SHP77 treated with DMSO at 0.1 percent for 48 hours (cell line): ENCODE measurements around the gene SHF.

ENCODE experiments used
- DNase-seq: peaks from one replicate; lab custom pipeline; 2025; lab: John Stamatoyannopoulos, UW

Gene SHF

DNA sequence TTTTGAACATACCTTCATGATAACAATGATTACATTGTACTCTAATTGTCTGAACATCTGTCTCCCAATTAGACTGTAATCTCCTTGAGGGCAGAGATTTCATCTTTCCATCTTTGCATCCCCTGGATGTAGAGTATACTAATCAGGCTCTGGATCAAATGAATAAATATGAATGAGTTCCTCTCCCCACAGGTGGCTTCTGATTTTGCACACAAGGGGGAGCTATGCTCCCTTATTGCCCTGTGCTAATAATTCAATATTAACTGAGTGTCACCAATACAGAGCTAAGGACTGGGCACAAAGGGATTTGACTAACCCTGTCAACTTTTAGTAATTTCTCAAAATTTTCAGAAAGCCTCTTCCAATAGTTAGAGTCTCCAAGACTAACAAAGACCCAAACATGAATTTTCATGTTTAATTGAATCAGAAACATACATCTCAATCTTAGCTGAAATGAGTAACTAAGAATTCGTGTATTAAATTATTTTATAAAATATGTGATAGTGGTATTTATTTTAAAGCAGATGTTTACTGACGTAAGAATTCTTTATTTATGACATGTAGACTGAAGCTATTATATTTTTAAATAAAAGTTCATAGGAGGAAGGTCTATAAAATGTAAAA, 61.1 kb downstream of the SHF start:
- no peak for DNase-seq

DNA sequence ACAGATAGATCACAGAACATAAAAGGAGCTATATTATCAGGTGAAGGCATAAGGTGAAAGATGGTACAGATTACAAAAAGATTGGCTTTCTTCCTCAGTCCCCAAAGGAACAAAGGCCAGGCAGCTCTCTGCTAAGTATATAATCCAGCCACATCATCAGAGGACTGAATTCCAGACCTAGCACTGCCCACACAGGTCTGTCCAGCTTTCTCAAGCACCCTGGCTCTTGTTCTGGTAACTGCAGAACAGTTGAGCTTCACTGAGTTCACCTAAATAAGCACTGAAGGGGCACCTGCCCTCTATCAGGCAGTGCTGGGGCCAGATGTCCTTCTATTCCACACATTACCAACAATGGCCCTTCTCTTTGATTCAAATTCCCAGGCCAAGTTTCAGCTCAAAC, 64.4 kb downstream of the SHF start:
- DNase-seq, result no peak

DNA sequence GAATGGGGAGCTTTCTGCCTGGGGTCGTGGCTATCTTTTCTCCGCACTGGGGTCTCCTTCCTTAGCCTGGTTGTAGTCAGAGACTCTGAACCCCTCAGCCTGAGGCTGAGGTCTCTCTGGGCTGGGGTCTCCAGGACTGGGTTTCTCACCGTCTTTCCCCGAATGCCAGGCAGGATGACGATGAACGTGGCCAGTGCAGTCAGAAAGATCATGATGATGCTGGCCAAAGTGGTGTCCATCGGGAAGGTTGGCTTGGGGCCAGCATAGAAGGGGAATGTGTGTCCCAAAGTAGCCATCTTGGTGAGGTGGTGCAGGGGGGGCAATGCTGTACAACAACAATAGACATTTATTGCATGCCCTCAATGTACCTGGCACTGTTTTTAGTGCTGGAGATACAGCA, 65.0 kb downstream of the SHF start:
- DNase-seq, result no peak

DNA sequence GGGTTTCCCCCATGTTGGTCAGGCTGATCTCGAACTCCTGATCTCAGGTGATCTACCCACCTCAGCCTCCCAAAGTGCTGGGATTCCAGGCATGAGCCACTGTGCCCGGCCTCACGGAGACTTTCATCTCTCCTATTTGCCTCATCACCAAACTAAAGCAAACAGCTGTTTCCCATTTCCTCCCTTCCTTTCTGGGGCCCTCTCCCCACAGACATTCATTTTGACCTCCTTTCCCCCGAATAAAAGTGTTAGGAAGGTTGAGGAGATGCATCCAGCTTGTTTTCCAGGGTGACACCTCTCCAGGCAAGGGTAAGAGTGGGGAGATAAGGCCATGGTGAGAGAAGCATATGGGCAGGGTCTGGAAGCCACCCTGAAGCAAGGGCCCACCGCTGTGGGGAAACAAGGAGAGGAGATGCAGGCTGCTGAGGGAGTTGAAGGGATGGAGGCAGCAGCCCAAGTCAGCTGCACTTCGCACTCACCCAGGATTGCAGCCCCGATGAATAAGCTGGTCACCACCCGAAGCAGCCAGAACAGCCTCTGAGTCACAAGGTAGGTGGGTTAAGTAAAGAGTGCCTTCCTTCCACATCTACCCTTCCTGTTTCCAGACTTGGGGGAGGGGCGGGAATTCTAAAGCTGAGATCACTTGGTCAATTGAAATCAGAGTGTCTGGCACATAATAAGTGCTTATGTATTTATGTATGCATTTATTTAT, 65.9 kb downstream of the SHF start:
- DNase-seq, result no peak

DNA sequence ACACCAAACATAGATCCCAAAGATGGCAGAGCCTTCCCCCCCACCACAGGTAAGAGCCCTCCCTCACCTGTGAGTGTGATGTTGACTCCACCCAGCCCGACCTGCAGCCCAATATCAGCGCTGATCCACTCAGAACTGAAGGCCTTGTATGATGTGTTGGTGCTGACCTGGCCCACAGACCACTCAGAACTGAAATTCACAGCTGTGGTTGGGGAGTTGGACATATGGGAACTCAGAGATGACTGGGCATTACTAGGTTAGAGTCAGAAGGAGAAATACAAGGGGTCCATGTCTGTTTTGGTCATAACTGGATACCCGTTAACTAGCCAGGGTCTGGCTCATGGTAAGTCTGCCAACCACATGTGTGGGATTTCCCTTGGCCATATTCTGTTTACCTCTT, 66.7 kb downstream of the SHF start:
- no peak for DNase-seq

DNA sequence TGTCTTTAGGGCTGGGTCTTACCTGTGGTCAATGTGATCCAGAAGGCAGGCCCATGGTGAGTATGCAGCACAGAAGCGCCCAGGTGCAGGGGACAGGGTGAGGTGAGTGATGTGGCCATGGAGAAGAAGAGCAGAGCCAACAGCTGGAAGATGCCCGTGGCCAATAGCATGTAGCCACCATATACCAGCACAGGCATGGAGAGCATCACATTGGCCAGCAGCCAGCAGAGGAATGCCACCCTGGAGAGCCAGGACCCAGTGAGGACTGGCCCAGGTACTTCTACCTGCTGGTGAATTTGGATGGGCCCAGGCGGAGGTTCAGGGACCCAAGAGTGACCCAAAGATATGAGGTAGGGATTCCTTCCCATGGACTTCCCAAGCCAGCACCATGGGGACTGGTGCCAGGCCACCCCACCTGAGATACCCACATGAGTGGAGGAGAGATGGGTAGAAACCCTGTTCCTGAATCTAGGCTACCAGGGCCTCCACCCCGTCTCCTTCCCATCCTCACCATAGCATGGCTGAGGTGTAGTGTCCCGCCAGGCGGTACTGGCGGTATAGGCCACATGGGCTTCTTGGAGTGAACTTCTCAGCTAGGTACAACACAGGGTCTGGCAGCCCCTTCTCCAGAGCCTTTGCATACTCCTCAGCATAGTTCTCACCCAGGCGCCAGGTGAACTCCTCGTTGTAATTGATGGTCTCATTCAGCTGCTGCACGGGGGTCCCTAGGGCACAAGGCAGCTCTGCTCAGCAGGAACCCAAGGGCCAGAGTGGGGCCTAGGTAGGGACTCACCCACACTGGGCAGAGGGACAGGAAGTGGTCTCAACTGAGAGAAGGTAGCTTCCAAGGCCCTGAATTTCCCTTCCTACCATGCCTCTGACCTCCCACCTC, 67.4 kb downstream of the SHF start:
- no peak for DNase-seq

DNA sequence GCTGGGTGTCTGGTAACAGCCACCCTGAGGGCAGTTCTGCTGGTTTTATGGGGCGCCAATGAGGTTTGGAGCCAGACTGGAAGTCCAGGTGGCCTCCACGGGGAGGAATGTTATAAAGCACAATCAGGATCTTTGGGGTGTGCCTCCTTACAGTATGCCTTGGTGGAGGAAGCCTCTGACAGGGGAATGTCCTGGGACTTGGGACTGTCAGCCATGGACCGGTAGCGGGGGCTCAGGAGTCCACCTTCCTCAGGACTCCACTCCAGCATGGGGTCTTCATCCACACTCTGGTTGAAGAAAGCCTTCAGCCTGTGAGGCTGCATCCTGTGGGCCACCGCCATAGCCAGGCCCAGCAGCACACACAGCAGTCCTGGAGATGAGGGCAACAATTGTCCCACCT, 68.8 kb downstream of the SHF start:
- DNase-seq, result no peak

DNA sequence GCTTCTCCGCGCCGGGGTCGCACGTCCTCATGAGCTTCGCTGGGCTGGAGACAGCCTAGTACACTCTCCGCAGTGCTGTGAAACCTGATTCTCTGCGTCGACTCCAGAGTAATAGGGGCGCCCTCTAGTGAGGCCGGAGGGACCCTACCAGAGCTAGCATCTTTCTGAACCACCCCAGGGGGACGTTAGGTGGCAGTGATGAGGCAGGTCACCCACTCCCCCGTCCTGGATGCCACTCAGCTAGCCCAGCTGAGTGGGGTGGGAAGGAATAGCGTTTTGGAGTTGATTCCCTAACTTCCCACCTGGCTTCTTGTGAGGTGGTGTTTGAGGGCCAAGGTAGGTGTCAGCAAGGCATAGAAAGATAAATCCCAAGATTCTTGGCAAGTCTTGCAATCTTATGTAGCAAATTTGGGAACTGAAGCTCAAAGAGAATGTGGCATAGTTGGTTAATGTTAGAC, 69.6 kb downstream of the SHF start:
- peak; percentile 76 for DNase-seq

DNA sequence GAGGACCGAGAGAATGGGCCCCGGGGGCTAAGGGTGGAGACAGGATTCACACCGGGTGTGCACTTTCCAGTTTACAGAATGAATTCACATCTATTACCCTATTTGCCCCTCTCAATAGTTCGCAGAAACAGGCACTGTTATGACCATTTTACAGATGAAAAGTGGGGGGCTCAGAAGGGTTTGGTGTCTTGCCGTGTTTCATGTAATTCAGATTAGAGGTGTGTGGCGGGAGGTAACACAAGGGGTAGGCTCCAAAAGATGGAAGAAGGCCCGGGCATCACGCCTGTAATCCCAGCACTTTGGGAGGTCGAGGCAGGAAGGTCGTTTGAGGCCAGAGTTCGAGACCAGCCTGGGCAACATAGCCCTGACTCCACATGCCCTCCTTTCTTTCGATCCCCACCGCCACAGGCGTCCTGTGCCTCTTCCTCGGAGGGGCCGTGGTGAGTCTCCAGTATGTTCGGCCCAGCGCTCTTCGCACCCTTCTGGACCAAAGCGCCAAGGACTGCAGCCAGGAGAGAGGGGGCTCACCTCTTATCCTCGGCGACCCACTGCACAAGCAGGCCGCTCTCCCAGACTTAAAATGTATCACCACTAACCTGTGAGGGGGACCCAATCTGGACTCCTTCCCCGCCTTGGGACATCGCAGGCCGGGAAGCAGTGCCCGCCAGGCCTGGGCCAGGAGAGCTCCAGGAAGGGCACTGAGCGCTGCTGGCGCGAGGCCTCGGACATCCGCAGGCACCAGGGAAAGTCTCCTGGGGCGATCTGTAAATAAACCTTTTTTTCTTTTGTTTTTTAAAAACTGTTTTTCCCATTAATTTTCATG, 70.2 kb downstream of the SHF start:
- no peak for DNase-seq
